Measurements from ENCODE around the gene ARF3.

ARF3 gene

GRCh38 chr12:48981757-48982157, 24.5 kb upstream of the ARF3 start:
- no peak for DNase-seq (ENCODE audit: low read depth)

- DNase-seq (ENCODE audit: low read depth), result no peak
These were observed 23.9 kb upstream of the ARF3 start for GRCh38 chr12:48980953-48981756.

- DNase-seq (ENCODE audit: low read depth), result no peak
These were observed 23.2 kb upstream of the ARF3 start for GRCh38 chr12:48980389-48980952.

GRCh38 chr12:48979602-48980388, 22.5 kb upstream of the ARF3 start:
- DNase-seq (ENCODE audit: low read depth), result no peak

- no peak for DNase-seq (ENCODE audit: low read depth)
These were observed 21.7 kb upstream of the ARF3 start for GRCh38 chr12:48978741-48979601.

GRCh38 chr12:48978291-48978740, 21.0 kb upstream of the ARF3 start, which contains the start of gene WNT1:
Gene WNT1 (plus strand): TSS chr12:48978322. CDS start chr12:48978651, 329 bp downstream.
- DNase-seq (ENCODE audit: low read depth), result no peak

- DNase-seq (ENCODE audit: low read depth), result no peak
These were observed 20.3 kb upstream of the ARF3 start for GRCh38 chr12:48977290-48978281.

- no peak for DNase-seq (ENCODE audit: low read depth)
These were observed 16.8 kb upstream of the ARF3 start for GRCh38 chr12:48973941-48974673.

GRCh38 chr12:48973531-48973930, 16.2 kb upstream of the ARF3 start:
- DNase-seq (ENCODE audit: low read depth), result no peak

GRCh38 chr12:48972952-48973483, 15.7 kb upstream of the ARF3 start:
- no peak for DNase-seq (ENCODE audit: low read depth)

GRCh38 chr12:48972213-48972951, 15.1 kb upstream of the ARF3 start:
- DNase-seq (ENCODE audit: low read depth), result no peak

GRCh38 chr12:48970702-48971334, 13.5 kb upstream of the ARF3 start:
- no peak for DNase-seq (ENCODE audit: low read depth)

- DNase-seq (ENCODE audit: low read depth), result no peak
These were observed 12.8 kb upstream of the ARF3 start for GRCh38 chr12:48969833-48970701.

GRCh38 chr12:48969160-48969771, 12.0 kb upstream of the ARF3 start:
- no peak for DNase-seq (ENCODE audit: low read depth)

GRCh38 chr12:48968467-48968866, 11.2 kb upstream of the ARF3 start:
- DNase-seq (ENCODE audit: low read depth), result no peak

- DNase-seq (ENCODE audit: low read depth), result no peak
These were observed 10.7 kb upstream of the ARF3 start for GRCh38 chr12:48967991-48968390.

Data from GM04503 (cell line).